ENCODE data around the gene SLC35A4.

The SLC35A4 gene

GRCh38 chr5:140564196-140565023, at the start of gene SLC35A4, which contains the start of gene APBB3:
Gene SLC35A4, plus strand, starts transcription at chr5:140564828. Its CDS starts 2,342 bp downstream, at chr5:140567170.
Gene APBB3, minus strand, starts transcription at chr5:140564598. Its CDS starts 353 bp downstream, at chr5:140564245.
- DNase-seq = peak; percentile 79 to 100 (median 98)

GRCh38 chr5:140524003-140524402, 40.6 kb upstream of the SLC35A4 start:
- no peak for DNase-seq

DNA sequence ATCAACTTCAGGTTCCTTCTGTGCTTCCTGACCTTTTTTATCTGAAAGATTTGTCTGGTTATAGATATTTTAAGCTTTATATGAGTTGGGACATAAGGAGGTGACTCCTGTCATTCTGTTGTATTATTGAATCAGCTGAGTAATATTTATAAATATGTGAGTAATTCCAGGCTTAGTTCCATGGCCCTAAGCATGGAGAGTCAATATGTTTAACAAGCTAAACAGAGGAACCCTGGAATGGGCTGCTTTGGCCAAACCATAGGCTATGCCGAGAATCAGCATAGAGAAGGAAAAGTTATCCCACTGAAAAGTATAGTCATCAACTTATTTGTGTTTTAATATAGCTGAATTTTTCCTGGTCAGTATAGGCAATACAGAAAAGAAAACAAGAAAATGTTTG, 24.4 kb upstream of the SLC35A4 start:
- no peak for DNase-seq

- no peak for DNase-seq
Observed at GRCh38 chr5:140542972-140543371, 21.7 kb upstream of the SLC35A4 start.

DNA sequence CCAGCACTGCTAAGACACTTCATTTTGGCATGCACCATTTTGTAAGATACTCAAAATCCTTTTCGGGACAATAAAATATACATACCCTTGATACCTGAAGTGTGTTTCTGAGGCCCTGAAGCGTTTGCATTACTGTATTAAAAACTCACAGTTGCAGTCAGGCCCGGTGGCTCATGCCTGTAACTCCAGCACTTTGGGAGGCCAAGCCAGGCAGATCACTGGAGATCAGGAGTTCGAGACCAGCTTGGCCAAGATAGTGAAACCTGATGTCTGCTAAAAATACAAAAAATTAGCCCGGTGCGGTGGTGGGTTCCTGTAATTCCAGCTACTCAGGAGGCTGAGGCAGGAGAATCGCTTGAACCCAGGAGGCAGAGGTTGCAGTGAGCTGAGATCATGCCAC, 19.6 kb upstream of the SLC35A4 start:
- no peak for DNase-seq

DNA sequence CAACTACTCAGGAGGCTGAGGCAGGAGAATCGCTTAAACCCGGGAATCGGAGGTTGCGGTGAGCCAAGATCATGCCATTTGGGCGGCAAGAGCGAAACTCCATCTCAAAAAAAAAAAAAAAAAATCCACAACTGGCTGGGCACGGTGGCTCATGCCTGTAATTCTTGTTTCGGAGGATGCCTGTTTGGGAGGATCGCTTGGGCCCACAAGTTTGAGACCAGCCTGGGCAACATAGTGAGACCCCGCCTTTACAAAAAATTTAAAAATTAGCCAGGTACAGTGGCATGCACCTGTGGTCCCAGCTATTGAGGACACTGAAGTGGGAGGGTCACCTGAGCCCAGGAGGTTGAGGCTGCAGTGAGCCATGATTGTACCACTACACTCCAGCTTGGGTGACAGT, 19.0 kb upstream of the SLC35A4 start:
- DNase-seq = no peak

GRCh38 chr5:140546851-140547507, 17.6 kb upstream of the SLC35A4 start:
- no peak for DNase-seq

- peak; percentile 46 to 98 (median 94) for DNase-seq
Observed at GRCh38 chr5:140547508-140548299, 16.9 kb upstream of the SLC35A4 start, which contains the start of gene EIF4EBP3. Gene EIF4EBP3, plus strand, starts transcription at chr5:140547662. Its CDS starts 76 bp downstream, at chr5:140547738.

DNA sequence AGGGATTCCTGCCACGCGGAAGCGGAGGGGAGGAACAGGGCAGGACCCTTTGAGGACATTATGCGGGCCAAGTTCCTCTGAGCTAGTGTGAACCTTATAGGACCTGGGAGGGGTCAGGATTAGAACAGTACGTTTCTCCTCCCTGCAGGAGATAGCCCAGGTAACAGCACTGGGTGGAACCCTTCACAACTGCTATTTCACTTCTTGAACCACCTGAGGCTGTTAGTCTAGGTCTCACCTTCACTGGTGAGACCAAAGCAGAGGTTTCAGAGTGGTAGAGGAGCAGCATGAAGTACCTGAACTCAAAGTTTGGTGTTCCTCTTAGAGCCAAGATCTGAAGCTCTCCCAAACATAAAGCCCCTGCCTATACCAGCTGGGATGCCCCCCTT, 16.3 kb upstream of the SLC35A4 start:
- no peak for DNase-seq

- DNase-seq = no peak
Observed at GRCh38 chr5:140548791-140549190, 15.8 kb upstream of the SLC35A4 start.

DNA sequence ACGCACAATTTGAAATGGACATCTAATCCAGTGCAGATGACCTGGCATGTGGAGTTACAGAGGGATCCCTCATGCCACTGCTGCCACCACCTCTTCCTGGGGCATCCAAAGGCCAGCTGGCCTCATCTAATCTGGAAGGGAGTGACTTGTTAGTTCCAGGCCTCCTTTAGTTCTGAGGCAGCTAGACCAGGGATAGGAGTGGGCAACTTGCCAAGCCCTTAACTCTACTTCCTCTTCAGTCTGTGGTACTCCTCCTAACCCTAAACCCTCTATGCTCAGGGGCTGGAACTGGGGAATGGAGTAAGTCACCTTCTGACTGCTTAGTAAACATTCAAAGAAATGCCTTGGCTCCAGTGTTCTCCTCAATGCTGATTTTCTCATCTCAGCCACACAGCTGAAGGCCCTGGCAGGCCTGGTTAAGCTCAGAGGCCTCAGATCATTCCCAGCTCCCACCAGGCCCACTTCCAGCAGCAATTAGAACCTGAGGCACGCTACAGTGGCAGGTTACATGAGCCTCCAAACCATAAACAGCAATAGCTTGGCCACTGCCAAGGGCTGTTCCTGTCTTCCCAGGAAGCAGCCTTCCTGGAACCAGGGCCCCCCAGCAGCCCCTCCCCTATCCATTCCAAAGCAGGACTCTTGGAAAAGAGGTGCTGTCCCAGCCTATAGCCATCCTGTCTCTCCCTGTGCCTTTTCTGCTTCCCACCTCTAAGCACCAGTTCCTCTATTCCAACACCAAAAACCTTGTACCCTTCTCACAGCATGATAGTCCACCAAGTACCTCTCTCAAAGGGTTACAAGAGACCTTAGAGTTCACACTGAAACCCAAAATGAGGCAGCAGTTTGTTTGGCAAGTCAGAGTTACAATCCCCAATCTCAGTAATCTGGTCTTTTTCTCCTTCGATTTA, 15.1 kb upstream of the SLC35A4 start:
- peak in 7 of 58 donors; percentile 8 to 43 (median 19) for DNase-seq

DNA sequence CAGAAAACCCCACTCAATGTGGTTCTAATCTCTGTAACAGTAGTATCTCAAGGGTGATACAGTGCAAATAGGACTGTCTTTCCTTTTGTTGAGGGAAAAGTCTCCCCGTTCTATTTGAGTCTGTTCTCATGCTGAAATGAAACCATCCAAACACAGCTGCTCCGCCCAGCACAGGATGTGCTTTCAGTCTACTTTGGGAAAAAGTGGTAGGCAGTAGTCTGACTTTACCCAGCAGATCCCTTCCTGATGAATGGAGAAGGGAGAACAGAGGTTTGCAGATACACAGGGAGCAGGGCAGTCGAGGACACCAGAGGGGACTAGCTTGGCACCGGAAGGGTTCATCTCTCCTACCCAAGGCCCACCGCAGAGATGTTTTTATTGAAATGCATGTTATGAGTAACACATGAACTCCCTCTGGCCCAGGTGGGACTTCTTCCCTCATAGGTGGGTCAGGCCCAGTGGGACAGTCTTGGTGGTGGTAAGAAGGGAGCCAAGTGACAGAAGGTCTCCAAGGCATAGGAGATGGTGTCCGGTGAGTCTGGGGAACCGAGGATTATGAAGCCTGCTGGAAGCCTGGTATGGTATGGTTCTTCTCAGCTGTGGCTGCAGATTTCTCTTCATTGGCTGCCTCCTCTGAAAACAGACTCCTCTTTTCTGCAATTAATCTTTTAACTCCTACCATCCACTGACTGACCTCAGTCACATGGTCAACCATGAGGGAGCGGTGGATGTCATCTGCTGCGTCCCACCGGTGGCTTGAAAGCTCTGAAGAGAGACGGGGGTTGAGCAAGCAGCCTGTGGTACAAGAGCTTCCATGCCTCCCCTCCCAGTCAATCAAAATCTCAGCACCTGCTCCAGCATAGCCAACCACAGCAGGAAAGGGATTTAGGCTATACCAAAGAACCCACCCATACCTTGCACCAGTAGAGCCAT, 14.2 kb upstream of the SLC35A4 start:
- peak in 7 of 58 donors; percentile 4 to 60 (median 23) for DNase-seq

- no peak for DNase-seq
Observed at GRCh38 chr5:140551872-140552271, 12.8 kb upstream of the SLC35A4 start.

DNA sequence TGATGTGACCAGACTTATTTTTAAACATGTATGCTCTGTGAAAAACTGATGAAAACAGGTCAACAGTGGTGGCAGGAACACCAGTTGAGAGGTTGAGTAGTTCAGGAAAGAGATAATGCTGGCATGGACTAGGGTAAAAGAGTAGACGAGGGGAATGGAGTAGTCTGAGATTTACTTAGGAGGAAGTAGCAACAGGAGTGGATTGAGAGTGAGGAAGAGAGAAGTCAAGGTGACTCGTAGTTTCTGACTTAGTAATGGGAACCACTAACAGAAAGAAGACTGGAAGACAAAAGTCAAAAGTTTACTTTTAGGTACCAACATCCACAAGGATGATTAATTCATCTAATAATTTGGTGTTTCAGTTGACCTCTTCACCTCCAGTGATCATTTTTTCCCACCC, 11.0 kb upstream of the SLC35A4 start:
- DNase-seq = no peak

GRCh38 chr5:140554454-140554853, 10.2 kb upstream of the SLC35A4 start:
- no peak for DNase-seq

DNA sequence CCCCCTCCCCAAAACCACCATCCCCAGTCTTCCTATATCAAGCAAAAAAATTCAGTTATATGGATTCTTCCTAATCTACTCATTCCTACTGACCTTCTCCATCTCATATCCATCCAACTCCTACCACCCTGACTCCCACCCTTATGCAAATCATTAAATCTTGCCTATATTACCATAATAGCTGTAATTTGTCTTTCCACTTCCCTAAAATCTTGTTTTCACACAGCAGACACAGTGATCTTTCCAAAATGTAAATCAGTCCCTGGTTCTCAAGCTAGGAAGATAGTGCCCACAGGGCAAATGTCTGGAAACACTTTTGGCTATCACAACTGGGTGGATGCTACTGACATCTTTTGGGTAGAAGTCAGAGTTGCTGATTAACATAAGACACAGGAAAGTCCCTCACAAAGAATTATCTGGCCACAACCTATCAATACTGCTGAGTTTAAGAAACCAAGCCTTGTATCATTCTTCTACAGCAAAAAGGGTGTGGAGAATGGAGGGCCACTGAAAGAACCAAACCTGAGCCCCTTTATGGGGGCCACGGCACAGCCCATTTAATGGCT, 8.8 kb upstream of the SLC35A4 start:
- no peak for DNase-seq

DNA sequence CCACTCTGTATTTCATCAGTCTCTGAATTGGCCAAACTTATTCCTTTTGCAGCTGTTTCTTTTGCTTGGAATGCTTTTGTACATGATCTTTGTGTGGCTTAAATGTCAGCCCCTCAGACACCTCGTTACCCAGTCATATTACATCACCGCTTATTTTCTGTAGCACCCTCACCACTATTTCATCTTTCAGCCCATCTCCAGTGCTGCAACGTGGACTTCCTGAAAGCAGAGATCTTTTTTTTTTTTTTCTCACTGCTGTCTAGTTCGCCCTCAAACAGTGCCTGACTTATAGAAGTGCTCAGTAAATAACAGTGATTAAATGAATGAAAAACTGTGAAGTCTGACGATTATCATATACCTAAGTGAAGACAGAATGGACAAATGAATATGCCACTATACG, 8.2 kb upstream of the SLC35A4 start:
- DNase-seq = no peak

GRCh38 chr5:140557136-140557805, 7.4 kb upstream of the SLC35A4 start, which contains the start of gene SRA1:
Gene SRA1, minus strand, starts transcription at chr5:140557473. Its CDS starts 21 bp downstream, at chr5:140557452.
- peak; percentile 47 to 96 (median 90) for DNase-seq
